HepG2 (cell line): ENCODE measurements around the gene LCA5. TPM values are rescaled to one million over a fixed set of nuclear protein-coding genes. Genes with fewer than 3 reads are reported as not detected.
A peak's percentile ranks its signal among the peaks of the same experiment; 100 is the strongest.

Experiments used
- AGO1 ChIP-seq: fragments of 200-400 bp; formaldehyde crosslinking; IDR thresholded peaks from 2 replicates; pipeline ENCODE4 v1.6.1; 2017; ENCODE audit warnings: mild to moderate bottlenecking, low read depth, low read length, moderate library complexity; ENCODE audit not compliant: poor library complexity, severe bottlenecking
- BRCA1 ChIP-seq: sonication (generic); formaldehyde crosslinking; IDR thresholded peaks from 2 replicates; pipeline ENCODE4 v1.4.0; 2020; ENCODE audit warnings: missing genetic modification reagents
- CHCHD3 ChIP-seq: sonication (generic); formaldehyde crosslinking; IDR thresholded peaks from 2 replicates; pipeline ENCODE4 v1.8.0; 2022; ENCODE audit warnings: mild to moderate bottlenecking, missing genetic modification reagents, moderate library complexity
- CREB1 ChIP-seq, 2 experiments: fragments of 450-650 bp in 1 of 2; IDR thresholded peaks; 2 replicates each; pipeline ENCODE4 v1.6.1; 2016 to 2017; ENCODE audit warnings: control low read depth in 1 of 2, mild to moderate bottlenecking in 1 of 2, missing compliant biosample characterization in 1 of 2, missing genetic modification characterization in 1 of 2
- FLYWCH1 ChIP-seq: sonication (generic); formaldehyde crosslinking; IDR thresholded peaks from 2 replicates; pipeline ENCODE4 v1.8.1; 2023; ENCODE audit warnings: mild to moderate bottlenecking, missing genetic modification reagents
- NPAS2 ChIP-seq: sonication (generic); formaldehyde crosslinking; IDR thresholded peaks from 2 replicates; pipeline ENCODE4 v1.8.0; 2022; ENCODE audit warnings: mild to moderate bottlenecking, missing genetic modification reagents, borderline replicate concordance
- RNF2 ChIP-seq: fragments of 450-650 bp; conservative IDR thresholded peaks from 2 replicates; pipeline ENCODE4 v1.6.1; 2016; ENCODE audit warnings: low read depth
- TBL1XR1 ChIP-seq: fragments of 150-350 bp; IDR thresholded peaks from 2 replicates; pipeline ENCODE4 v1.6.1; 2014; ENCODE audit warnings: borderline replicate concordance, low read length; ENCODE audit not compliant: partially characterized antibody
- TBX2 ChIP-seq: sonication (generic); formaldehyde crosslinking; IDR thresholded peaks from 2 replicates; pipeline ENCODE4 v1.5.0; 2020; ENCODE audit warnings: missing genetic modification reagents, mild to moderate bottlenecking, borderline replicate concordance
- TMF1 ChIP-seq: sonication (generic); formaldehyde crosslinking; IDR thresholded peaks from 2 replicates; pipeline ENCODE4 v1.8.1; 2022; ENCODE audit warnings: low read depth, missing genetic modification reagents
- ZBTB2 ChIP-seq: sonication (generic); formaldehyde crosslinking; IDR thresholded peaks from 2 replicates; pipeline ENCODE4 v1.8.0; 2022; ENCODE audit warnings: low read depth, missing genetic modification reagents
- ZNF253 ChIP-seq: sonication (generic); formaldehyde crosslinking; IDR thresholded peaks from 2 replicates; pipeline ENCODE4 v1.8.0; 2022; ENCODE audit warnings: mild to moderate bottlenecking, missing genetic modification reagents, borderline replicate concordance
- ZNF451 ChIP-seq: sonication (generic); formaldehyde crosslinking; IDR thresholded peaks from 2 replicates; pipeline ENCODE4 v1.5.0; 2020; ENCODE audit warnings: mild to moderate bottlenecking, missing genetic modification reagents
- ZNF484 ChIP-seq: sonication (generic); formaldehyde crosslinking; IDR thresholded peaks from 2 replicates; pipeline ENCODE4 v1.5.1; 2020; ENCODE audit warnings: mild to moderate bottlenecking, low read depth, missing genetic modification reagents, borderline replicate concordance
- ZNF510 ChIP-seq: sonication (generic); formaldehyde crosslinking; IDR thresholded peaks from 2 replicates; pipeline ENCODE4 v1.4.0; 2020; ENCODE audit warnings: low read depth, mild to moderate bottlenecking, missing genetic modification reagents
- ZNF615 ChIP-seq: sonication (generic); formaldehyde crosslinking; IDR thresholded peaks from 2 replicates; pipeline ENCODE4 v1.5.0; 2020; ENCODE audit warnings: mild to moderate bottlenecking, missing genetic modification reagents, borderline replicate concordance
- ZNF816 ChIP-seq: sonication (generic); formaldehyde crosslinking; IDR thresholded peaks from 2 replicates; pipeline ENCODE4 v1.8.0; 2022; ENCODE audit warnings: missing genetic modification reagents, mild to moderate bottlenecking, borderline replicate concordance
- ZNF891 ChIP-seq: sonication (generic); formaldehyde crosslinking; IDR thresholded peaks from 2 replicates; pipeline ENCODE4 v1.5.0; 2020; ENCODE audit warnings: mild to moderate bottlenecking, missing genetic modification reagents
- ZSCAN22 ChIP-seq: sonication (generic); formaldehyde crosslinking; IDR thresholded peaks from 2 replicates; pipeline ENCODE4 v1.4.0; 2020; ENCODE audit warnings: mild to moderate bottlenecking, missing genetic modification reagents
- polyA plus RNA-seq, 8 experiments: library from polyadenylated mRNA; depleted of rRNA in 3 of 8; stranded (reverse) in 7 of 8; unstranded in 1 of 8; fragments of >200 nt; fragmentation: Illumina TruSeq in 4 of 8; extraction: Trizol in 4 of 8; gene quantifications; 2 replicates each; pipeline versions ENCODE4 v1.2.1 to v1.2.3, GENCODE V29; 2011 to 2016; ENCODE audit warnings: low read depth in 4 of 8, missing spikeins in 1 of 8, mixed read lengths in 1 of 8; ENCODE audit not compliant: insufficient read depth in 1 of 8
- total RNA-seq, 5 experiments: library from RNA; depleted of rRNA; stranded (reverse); fragments of >200 nt; fragmentation: Illumina TruSeq; extraction: Trizol; gene quantifications; 2 replicates each; pipeline ENCODE4 v1.2.3, GENCODE V29; 2016; ENCODE audit warnings: low read depth in 1 of 5

LCA5 gene
- total and polyA plus RNA-seq, 2 of the 13 experiments (the other 11 are each of a cell fraction or from before 2014, with no cell fraction given), result 0.84 to 4.6 TPM

GRCh38 chr6:79570129-79571029, 33.1 kb upstream of the LCA5 start (continued):
- peak; percentile 97 for TF ChIP-seq ZSCAN22 (CRISPR knock-in tag)
- no peak for TF ChIP-seq CREB1 (IDR thresholded peaks at IDR 0.05)
- no peak for TF ChIP-seq CREB1 (CRISPR knock-in tag; IDR thresholded peaks at IDR 0.05)
- TF ChIP-seq ZNF451 (CRISPR knock-in tag), result no peak
- no peak for TF ChIP-seq NPAS2 (CRISPR knock-in tag)
- TF ChIP-seq ZNF891 (CRISPR knock-in tag), result no peak
- no peak for TF ChIP-seq TMF1 (CRISPR knock-in tag)
- TF ChIP-seq RNF2, result no peak
- no peak for TF ChIP-seq ZNF484 (CRISPR knock-in tag)
- TF ChIP-seq ZBTB2 (CRISPR knock-in tag), result no peak
- TF ChIP-seq ZNF615 (CRISPR knock-in tag), result no peak
- no peak for TF ChIP-seq AGO1
- TF ChIP-seq BRCA1, result no peak
- no peak for TF ChIP-seq ZNF816 (CRISPR knock-in tag)
- no peak for TF ChIP-seq ZNF510 (CRISPR knock-in tag)
- TF ChIP-seq TBL1XR1, result no peak
- no peak for TF ChIP-seq TBX2 (CRISPR knock-in tag)
- TF ChIP-seq ZNF253 (CRISPR knock-in tag), result no peak
- TF ChIP-seq FLYWCH1 (CRISPR knock-in tag), result no peak
- no peak for TF ChIP-seq CHCHD3
- TF ChIP-seq, all 625 proteins: peak for 17
